Activated T-cell treated with anti-CD3 and anti-CD28 coated beads for 4 hours (primary cell): ENCODE results near the gene RSKR.
"Not testable (repeated sequence)": the region's sequence is repeated elsewhere in the genome, so short reads cannot be mapped to it uniquely, and the experiment has no call there.

Source experiments
- DNase-seq: peaks from one replicate; pipeline ENCODE4 v3.0.0-alpha.2; 2020

RSKR gene

DNA sequence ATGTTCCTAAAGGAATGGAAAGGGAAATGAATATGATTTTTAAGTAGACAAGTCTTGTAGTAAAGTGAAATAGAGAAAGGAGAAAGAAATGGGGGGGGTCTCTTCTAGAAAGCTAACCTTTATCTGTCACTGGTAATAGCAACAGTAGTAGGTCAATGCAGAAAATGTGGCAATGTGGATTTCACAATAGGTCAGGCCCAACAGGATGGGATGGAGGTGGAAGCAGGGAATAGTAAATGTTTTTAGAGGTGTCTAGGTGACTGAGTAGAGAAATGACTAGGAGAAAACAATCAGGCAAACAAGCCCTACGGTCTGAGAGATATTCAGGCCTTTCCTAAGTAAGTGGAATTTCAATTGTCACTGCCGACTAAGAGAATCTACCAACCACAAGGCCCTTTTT, 6.0 kb upstream of the RSKR start:
- no peak for DNase-seq

DNA sequence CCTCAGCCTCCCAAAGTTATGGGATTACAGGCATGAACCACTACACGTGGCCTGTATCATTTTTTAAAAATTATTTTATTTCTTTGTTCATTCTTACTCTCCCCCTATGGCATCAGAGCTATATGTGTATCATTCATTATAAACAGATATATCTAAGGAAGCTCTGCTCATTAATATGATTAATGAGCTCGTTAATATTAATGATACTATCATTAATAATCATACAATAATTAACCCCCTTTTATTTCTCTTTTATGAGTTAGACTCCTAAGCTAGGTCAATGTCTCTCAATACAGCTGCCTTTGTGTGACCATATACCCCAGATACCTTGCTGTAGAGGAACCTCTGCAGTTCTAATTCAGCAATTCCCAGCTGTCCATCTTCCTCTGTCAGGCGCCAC, 4.5 kb upstream of the RSKR start:
- DNase-seq = no peak

DNA sequence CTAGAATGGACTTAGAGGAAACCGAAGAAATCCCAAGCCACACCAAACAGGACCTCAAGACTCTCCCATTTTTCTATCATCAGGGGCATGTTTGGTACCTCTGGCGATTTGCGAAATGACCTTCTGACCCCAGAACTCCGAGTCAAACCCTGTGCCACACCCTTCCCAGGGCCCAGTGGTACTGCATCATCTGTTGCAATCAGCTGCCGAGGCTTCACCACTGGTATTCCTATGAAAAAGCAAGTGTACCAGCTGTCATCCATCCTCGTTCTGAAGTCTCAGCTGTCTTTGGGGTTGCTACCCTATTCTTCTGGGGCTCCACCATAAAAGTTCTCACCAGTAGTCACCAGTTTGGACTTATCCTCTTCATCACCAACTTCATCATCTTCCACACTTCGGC, 2.3 kb upstream of the RSKR start:
- no peak for DNase-seq

DNA sequence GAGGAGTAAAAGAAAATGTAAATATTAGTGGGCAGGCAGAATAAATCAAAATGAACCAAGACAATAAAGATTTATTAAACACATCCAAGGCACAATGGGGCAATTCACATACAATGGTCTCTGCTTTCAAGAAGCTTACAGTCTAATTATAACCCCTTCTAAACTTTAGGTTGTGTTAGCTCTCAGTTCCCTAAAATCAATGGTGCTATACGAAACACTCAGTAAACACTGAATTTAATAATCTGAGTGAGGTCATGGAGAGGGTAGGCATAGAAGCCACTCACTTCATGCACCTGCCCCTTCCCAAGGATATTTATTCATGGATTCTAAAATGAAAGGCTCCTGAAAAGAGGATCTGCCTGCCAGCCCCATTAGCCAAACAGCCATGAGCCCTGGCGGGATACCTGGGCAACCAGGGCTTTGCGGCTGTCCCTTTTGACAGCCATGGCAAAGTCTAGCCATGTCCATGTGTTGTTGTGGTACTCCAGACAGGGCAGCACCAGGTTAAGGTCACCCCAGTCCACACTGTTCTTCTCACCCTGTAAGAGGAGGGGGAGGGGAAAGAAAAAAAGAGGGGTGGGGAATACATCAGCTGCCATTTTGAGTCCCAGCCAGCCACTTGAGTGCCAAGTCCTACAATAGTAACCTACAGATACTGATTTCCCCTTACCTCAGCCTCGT, 1.4 kb upstream of the RSKR start:
- DNase-seq = no peak

DNA sequence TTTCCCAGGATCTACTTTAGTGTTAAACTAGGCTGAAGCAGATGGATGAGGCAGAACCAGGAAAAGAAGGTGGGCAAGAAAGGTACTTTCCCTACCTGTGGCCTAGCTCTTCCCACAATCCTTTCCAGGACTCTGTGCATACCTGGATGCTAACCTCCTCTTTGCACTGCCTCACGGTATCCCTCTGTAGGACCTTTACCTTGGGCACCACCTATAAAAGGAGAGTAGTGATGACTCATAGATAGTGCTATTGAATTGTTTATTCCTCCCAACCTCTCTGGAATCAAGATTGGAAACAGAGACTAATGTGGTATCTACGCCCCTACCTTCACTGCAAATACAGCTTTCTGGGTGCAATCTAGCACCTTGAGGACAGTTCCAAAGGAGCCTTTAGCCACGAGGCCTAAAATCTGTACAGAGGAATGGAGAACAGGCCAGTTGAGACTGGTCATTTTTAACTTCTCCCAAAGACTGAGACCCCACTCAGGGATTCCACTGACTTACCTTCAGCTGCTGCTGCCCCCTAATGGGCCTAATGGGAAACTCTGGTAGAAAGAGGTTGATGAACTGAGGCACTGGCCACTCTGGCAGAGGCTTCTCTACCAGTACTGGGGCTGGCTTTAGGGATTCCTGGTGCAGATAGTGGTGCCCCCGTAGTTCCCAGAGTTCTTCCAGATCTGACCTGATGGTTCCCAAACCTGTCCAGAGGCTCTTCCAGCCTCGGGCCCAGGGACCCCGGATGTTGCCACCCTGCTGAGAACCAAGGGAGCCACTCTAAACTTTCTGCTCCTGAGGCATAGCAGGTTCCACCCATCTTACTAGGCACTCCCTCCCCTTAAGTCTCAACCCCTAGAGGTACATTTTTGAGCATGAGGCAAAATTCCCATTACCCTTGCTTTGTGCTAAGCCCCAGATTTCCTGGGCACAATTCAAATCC, 781 bp downstream of the RSKR start:
- DNase-seq = peak; percentile 29

DNA sequence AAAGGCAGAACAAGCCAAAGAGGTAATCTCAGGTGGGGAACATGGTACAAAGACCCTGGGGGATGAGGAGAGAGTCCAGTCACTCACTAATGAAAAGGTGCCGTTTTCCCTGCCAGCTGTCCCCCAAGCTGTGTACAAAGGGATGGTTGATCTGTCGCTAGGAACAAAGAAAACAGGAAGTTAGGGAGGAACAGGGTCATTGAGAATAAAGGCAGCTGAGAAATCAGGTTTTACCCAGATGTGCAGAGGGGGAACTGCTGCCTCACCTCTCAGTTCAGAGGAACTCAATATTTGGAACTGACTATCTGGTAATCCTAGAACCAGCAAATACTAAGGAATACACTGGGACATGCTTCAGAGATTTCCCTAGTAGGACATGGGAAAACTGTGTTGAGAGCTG, 1.5 kb downstream of the RSKR start:
- no peak for DNase-seq

DNA sequence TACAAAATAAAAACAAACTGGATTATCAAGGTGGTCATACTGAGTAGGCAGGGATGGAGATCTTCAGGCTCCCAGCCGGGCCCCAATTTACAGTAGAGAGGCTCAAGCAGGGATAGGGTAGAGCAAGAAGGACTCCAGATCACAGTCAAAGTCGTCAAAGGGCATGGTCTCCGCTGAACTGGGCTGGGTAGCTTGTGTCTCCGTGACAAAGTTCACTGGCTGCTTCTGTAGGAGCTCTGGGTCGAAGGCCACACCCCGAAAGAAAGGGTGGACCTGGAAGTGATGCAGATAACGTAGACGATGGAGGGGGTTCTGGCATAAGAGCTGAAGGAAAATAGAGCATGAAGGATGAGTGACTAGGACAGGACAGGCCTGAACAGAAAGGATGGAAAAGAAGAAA, 3.6 kb downstream of the RSKR start:
- DNase-seq = no peak

DNA sequence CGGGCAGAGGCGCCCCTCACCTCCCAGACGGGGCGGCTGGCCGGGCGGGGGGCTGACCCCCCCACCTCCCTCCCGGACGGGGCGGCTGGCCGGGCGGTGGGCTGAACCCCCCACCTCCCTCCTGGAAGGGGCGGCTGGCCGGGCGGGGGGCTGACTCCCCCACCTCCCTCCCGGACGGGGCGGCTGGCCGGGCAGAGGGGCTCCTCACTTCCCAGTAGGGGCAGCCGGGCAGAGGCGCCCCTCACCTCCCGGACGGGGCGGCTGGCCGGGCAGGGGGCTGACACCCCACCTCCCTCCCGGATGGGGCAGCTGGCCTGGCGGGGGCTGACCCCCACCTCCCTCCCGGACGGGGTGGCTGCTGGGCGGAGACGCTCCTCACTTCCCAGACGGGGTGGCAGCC, 10.0 kb downstream of the RSKR start:
- DNase-seq = not testable (repeated sequence)

DNA sequence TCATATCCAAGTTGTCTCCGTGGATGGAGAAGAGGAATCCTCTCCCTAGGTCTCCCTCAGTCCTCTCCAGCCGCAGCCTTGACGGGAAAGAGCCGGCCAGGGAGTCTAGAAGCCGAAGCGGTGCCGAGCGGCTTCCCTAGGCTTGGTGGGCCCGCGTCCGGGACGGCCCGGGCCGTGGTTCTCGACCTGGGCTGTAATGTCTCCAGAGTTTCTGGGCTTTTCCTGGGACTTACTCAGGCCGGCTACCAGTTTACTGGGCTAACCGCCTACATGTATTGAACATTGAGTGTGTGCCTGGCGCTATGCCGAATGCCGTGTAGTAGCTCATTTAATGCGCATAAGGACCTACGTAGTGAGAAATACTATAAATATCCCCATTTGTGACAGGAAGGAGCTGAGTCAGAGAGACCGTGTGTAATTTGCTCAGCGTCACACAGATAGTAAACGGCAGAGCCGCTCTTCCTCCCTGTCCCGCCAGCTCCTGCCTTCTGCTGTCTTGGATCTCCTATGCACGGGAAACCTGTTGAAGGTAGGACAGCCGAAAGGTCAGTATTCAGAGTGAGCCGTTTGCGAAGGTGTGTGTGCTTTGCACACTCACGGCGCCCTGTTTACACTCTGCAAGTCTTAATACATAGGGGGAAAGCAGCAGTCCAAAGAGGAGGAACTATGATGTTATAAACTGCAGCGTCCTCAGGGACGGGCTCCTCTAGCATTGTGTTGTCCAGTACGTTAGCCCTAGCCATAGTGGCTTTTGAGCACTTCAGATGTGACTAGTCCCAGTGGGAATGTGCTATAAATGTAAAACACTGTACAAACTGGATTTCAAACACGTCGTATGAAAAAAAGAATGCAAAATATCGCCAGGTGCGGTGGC, 14.4 kb downstream of the RSKR start:
- DNase-seq = peak; percentile 53

DNA sequence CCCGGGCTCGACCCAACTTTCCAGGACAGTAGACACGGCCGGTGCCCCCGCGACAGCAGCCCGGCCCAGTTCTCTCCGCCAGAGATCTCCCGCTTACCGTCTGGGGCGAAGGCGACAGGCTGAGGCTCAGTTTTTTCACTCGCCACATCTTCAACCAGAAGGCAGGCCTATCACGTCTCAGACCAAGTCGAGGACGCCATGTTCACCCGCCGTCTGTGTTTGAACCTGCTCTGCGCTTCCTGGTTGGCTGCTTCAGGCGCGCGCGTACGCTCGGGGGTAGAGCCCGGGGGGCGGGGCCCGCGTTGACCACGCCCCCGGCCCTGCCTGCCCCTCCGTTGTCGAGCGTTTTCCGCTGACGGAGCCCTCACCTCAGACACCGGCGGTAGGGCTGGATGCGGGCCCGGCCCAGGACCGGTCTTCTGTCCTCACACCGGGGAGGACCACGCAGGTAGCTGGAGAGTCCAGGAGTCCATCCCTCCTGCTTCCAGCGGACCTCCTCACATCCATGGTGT, 15.1 kb downstream of the RSKR start, which contains the start of gene SPAG5:
Gene SPAG5 (minus strand): TSS at position 227 of the 512 bp plus-strand sequence. CDS start 79 bp downstream, at position 148.
- peak; percentile 91 for DNase-seq

DNA sequence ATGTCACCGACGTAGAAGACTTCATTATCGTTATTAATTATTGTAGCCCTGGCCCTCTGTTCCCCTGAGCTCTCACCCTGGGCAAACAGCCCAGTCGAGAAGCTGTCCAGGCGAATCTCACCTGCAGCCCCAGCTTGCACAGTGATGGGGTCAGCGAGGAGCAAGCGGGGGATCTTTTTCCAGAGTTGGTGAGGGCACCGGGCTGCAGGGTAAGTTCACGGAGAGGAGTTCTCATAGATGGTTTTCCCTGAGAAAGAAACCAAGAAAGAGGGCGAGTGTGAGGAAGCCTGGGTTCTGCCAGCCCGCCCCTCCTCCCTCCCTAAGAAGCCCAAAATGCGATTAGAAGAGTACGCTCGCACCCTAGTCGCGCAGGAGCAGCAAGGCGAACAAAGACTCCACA, 15.6 kb downstream of the RSKR start:
- DNase-seq = no peak

DNA sequence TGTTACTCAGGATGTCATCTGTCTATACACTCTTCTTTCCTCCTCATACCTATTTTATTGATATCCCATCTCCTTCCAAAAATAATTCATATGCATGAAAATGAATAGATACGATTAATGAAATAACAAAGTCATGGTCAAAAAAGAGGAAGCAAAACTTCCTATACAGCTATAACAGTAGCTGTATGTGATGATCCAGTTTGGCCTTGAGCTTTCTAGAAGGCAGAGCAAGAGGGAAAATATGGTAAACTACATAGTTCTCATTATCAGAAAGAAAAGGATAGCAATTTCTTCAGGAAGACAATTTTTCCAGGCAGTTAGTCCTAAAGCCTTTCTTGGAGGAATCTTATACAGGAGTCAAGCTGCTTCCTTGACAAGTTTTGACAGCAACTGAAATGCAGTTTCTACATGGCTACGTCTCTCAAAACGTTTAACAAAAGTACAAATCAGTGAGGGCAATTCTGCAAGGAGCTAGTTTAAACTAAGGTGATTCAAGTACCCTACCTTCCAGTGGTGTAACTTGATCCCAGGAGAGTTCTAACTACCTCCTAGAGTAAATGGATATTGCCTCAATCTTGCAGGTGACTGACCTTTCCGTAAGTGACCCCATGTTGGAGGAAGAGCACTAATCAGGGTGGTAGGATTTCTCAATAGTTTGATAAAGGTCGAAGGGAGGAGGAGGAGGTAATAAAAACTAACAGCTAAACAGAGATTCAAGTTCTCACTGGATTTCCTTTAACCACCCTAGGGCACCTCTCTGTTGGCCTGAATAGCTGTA, 16.2 kb downstream of the RSKR start:
- no peak for DNase-seq

DNA sequence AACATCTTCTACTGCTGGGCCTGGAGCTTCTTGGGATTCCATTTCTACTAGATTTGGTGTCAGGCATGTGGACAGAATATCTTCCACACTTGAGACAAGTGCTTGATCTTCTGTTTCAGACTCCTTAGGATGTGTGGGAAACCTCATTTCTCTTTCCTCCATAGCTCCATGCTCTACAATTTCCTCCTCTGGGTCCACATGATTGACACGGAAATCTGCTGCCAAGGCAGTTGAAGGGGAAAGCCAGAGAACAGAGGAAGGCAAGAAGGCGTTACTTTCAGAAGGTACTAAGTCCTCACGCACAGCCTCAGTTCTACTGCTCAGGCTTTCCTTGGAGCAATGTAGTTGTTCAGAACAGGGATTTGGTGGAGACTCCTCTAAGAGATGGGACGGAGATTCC, 21.7 kb downstream of the RSKR start:
- no peak for DNase-seq

DNA sequence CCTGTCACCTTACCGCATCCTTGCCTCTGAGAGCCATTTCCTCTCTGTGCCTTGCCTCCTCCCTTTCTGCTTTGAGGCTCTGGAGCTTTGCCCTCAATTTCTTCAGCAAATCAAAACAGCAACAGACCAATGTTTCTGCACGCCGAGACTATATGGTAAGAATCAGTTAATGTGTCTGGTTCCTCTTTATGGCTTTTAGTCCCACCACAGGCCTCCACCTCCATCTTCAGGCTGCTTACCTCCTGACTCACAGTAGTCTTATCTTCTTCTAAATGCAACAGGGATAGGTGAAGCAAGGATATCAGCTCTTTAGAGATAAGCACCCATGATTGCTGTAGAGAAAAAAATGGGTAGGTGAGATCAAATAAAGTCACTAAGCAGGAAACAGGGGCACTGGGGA, 28.1 kb downstream of the RSKR start:
- no peak for DNase-seq

DNA sequence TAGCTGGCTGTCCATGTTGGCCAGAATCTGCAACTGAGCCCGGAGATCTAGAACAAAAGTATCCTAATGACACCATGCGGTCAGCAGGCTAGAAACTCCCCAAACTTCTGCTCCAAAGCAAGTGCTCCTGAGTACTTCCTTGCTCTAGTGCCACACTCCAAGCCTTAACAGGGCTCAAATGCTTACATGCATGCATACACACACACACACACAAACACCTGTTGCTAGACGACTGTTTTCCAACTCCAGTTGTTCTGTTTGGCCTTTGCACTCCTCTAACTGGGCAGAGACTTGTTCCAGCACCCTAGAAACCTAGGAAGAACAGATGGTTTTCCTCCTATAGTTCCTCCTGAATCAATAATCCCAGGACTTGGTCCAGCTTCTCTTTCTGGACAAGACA, 29.6 kb downstream of the RSKR start:
- DNase-seq = no peak

DNA sequence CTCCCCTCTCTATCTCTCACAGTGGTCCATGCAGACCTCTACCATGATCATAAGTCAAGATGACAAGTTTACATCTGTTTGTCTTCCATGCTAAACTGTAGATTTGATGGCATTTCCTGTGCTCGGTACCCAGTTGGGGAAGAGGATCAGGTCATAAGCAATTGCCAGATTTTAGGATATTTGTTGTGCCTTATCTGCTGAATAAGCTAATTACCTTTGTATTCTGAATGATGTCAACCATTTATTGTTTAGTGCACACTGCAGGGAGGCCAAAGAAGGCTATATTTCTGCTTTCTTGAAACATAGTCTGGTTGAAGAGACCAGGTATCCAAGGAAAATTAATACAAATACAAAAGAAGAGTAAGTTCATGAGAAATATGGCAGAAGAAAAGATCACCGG, 31.5 kb downstream of the RSKR start:
- no peak for DNase-seq

DNA sequence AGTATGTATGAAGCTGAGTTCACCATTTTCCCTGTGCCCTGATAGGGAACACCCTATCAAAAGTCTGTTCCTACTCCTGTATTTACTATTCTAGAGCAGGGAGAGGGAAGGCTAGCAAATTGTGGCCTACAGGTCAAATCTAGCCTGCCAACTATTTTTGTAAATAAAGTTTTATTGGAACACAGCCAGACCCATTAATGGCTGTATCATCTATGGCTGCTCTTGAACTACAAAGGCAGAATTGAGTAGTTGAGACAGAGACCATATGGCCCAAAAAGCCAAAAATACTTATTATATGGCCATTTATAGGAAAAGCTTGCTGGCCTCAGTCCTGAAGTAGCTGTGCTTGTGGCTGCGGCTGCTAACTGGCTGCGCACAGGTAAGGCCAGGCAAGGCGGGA, 33.0 kb downstream of the RSKR start:
- DNase-seq = no peak

DNA sequence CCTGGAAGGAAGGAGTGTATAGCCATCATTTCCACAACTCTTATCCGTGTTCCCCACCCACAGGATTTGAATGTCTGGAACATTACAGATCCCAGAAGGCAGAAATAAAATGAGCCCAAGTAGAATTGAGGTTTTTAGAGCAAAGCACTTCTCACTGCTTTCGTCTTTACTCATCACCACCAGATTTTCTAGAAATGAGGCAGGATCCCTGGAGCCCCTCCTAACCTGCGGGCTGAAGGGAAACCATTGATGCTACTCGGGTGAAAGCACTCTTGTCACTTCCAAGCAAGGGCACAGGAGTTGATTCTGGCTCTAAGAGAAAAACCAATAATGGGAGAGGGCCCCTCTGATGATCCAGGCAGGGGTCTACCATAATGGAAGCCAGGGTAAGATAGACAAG, 34.5 kb downstream of the RSKR start:
- no peak for DNase-seq

DNA sequence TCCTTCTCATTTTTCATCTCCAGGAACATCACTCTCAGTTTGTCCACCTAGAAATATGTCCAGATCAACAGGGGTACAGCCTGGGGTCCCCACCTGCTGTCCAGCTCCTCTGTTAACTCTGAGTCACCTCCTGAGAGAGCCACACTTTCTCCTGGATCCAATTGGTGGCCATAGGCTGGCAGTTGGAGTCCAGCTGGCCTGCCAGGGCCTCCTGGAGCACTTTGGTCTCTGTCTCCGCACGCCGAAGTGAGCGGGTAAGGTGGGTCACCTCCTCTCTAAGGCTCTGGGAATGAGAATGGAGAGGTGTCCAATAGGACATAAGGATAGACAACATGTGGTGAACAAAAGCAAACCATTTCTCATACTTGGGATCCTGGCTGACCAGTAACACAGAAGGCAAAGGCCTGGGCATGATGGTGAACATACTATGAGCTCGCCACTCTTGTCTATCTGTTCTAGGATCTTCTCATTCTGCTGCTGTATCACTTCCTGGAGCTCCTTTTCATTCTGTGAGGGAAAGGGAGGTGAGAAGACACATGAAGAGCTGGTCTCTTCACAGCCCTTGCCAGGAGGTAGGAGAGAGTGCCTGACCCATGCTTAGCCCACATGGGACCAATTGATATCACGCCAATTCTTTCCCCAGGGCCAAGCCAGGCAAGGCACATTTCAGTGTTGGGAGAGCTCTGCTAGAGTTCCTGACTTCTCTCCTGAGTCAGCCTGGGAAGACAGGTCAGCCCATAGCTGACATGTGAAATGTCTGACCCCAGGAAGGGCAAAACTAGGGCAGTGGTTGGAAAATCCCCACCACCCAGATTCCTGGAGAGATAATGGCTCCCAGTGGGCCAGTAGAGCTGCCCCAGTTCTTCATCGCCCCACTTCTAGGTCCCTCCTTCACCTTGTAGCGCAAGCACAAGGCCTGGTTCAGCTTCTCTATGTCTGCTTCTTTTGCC, 35.5 kb downstream of the RSKR start:
- no peak for DNase-seq

DNA sequence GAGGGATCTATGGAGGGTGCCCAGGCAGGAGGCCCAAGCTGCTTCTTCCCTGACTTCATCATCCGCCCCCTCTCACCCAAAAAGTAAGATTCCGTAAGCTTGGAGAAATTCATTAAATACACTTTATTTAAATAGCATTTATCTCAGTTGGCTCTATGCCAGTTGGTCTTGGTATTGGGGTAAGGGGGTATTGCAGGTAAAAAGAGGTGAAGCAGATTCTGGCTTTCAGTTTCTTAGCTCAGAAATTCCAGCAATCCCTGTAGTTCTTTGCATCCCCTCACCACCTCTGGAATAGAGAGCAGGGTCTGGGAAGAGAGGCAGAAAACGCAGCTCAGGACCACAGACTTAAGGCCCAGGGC, 36.5 kb downstream of the RSKR start:
- DNase-seq = no peak
